Testis (tissue), 2 donors: ENCODE measurements around the gene SGK2.

Source experiments
- CTCF ChIP-seq, 3 experiments: fragments of 450-650 bp in 2 of 3; fragments of 200-600 bp in 1 of 3; sonication (generic) in 1 of 3; IDR thresholded peaks; one replicate each; pipeline ENCODE4 v1.5.1; 2016 to 2019; ENCODE audit warnings: antibody characterized with exemption in 3 of 3, mild to moderate bottlenecking in 2 of 3, moderate library complexity in 1 of 3
- POLR2A ChIP-seq: fragments of 450-650 bp; IDR thresholded peaks from one replicate; pipeline ENCODE4 v1.6.1; 2017; ENCODE audit warnings: antibody characterized with exemption, mild to moderate bottlenecking, moderate library complexity

DNA sequence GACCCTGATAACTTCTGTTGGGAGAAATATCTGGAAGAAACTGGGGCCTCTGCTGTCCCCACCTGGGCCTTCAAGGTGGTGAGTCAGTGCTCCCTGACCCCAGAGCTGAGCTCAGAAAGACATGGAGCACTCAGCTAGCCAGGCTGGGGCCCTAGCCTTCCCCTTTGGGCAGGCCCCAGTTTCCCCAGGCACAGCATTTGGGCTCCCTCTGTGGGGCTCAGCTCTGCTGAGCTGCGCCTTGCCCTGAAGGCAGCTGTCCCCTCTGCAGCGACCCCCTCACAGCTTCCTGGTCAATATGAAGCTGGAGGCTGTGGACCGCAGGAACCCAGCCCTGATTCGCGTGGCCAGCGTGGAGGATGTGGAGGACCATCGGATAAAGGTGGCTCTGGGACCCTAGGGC is 24.8 kb upstream of the SGK2 start:
- no peak for TF ChIP-seq CTCF (IDR thresholded peaks at IDR 0.05)
- TF ChIP-seq POLR2A, result no peak
